Ovary (tissue), 9 donors: ENCODE measurements around the gene PGF. TPM values are rescaled to one million over a fixed set of nuclear protein-coding genes. Genes with fewer than 3 reads are reported as not detected.

Source experiments
- DNase-seq, 5 donors: peaks; one replicate each; pipeline ENCODE4 v3.0.0-alpha.2; 2019 to 2020
- H3K27ac ChIP-seq, 2 donors: fragments of 200-600 bp; one replicate each; pipeline versions ENCODE4 v1.5.1 to v1.8.0; 2019 to 2022
- H3K27me3 ChIP-seq: fragments of 200-600 bp; one replicate; pipeline ENCODE4 v1.8.0; 2022
- H3K36me3 ChIP-seq: fragments of 200-600 bp; sonication (generic); one replicate; pipeline ENCODE4 v1.5.1; 2019
- H3K4me1 ChIP-seq: one replicate; pipeline ENCODE4 v1.8.1; 2013; ENCODE audit warnings: mild to moderate bottlenecking, moderate library complexity; ENCODE audit not compliant: insufficient read depth
- H3K4me3 ChIP-seq: fragments of 200-600 bp; sonication (generic); one replicate; pipeline ENCODE4 v1.5.1; 2017
- H3K9me3 ChIP-seq, 2 donors: fragments of 200-600 bp in 1 of 2; sonication (generic) in 1 of 2; one replicate each; pipeline versions ENCODE4 v1.5.1 to v1.8.1; 2013 to 2019; ENCODE audit warnings: mild to moderate bottlenecking in 1 of 2, moderate library complexity in 1 of 2
- EP300 ChIP-seq: sonication (generic); formaldehyde crosslinking; IDR thresholded peaks from one replicate; pipeline ENCODE4 v1.6.1; 2017; ENCODE audit warnings: antibody characterized with exemption
- POLR2A ChIP-seq: fragments of 450-650 bp; IDR thresholded peaks from one replicate; pipeline ENCODE4 v1.6.1; 2017; ENCODE audit warnings: antibody characterized with exemption, mild to moderate bottlenecking, moderate library complexity
- WGBS, 3 donors: extraction: QIAGEN DNeasy Blood & Tissue Kit in 1 of 3; methylation state at CpG; one replicate each; pipeline versions ENCODE4 v1.1.5 to v1.1.7; 2013 to 2017; 5-methylcytosine and 5-hydroxymethylcytosine counted together
- intact Hi-C, 4 donors: fragments of 100-400 bp; cut with DNase I; formaldehyde crosslinking; loops; one replicate each; pipeline versions ENCODE4 v1.11.0 to v1.15.1; 2022 to 2023
- polyA plus RNA-seq, 2 donors: library from polyadenylated mRNA; stranded (reverse); fragments of 200-250 nt in 1 of 2; fragments of 350-450 nt in 1 of 2; fragmentation: Illumina TruSeq in 1 of 2; extraction: RNeasy Lipid Tissue Mini Kit (QIAGEN cat#74804) in 1 of 2; gene quantifications; one replicate each; pipeline ENCODE4 v1.2.3, GENCODE V29; 2013 to 2014
- total RNA-seq, 7 donors: library from RNA; depleted of rRNA in 2 of 7; stranded (reverse); fragments of >200 nt in 2 of 7; fragmentation: NEBNext Ultra II Directional in 3 of 7; extraction: Animal tissue kit (Norgen Biotek cat#: 25700) in 3 of 7; gene quantifications; one replicate each; pipeline versions ENCODE4 v1.1.0 to v1.2.4, GENCODE V29; 2016 to 2023
- TF ChIP-seq, protein P1 (sequence below), 3 donors: fragments of 450-650 bp in 2 of 3; fragments of 200-600 bp in 1 of 3; IDR thresholded peaks; one replicate each; pipeline versions ENCODE4 v1.5.1 to v1.8.0; 2016 to 2022; ENCODE audit warnings: antibody characterized with exemption in 3 of 3, mild to moderate bottlenecking in 1 of 3
- donor health status: DM: no; HTN: no; CAD: no; lungs with moderate emphysema.
- donor health status: DM: no; HTN: no; CAD: no.
- donor health status: Bipolar disorder and iron deficiency.
- donor health status: DM: yes; HTN: yes; CAD: no.
- donor health status: DM: no; HTN: no; CAD: no.
- donor health status: DM: yes; HTN: yes; CAD: no.

Gene PGF
- total and polyA plus RNA-seq, 9 donors: 1.8 to 14.0 (median 4.2) TPM; not detected in 1

DNA sequence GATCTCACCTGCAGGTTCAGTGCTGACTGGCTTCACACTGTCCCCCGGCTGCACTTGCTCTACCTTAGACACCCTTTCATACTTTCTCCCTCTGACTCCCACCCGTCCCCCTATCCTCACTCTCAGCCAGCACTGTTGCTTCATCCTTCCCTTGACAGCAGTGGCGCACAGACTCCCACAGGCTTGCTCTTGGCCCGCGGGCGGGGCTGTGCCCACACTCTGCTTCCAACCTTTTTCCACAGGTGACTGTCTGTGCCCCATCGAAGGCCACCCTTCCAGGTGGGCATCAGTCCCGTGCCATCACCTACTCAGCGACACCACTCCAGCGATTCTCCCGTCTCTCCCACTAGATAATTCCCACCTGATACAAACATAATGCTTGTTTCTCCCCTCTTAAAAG lies 31.3 kb downstream of the PGF start:
- Histone ChIP-seq H3K4me1 (no peaks in the 10 kb centered on the region), H3K27me3 (no peaks in the 10 kb centered on the region), H3K27ac (no peak overlapping the region), H3K4me3 (no peak overlapping the region), H3K36me3 (no peaks in the 10 kb centered on the region), H3K9me3 (no peaks in the 10 kb centered on the region)
- intact Hi-C loops: no loop called here
- TF ChIP-seq POLR2A: no peak
- TF ChIP-seq EP300: no peak
- TF ChIP-seq, protein P1, sequence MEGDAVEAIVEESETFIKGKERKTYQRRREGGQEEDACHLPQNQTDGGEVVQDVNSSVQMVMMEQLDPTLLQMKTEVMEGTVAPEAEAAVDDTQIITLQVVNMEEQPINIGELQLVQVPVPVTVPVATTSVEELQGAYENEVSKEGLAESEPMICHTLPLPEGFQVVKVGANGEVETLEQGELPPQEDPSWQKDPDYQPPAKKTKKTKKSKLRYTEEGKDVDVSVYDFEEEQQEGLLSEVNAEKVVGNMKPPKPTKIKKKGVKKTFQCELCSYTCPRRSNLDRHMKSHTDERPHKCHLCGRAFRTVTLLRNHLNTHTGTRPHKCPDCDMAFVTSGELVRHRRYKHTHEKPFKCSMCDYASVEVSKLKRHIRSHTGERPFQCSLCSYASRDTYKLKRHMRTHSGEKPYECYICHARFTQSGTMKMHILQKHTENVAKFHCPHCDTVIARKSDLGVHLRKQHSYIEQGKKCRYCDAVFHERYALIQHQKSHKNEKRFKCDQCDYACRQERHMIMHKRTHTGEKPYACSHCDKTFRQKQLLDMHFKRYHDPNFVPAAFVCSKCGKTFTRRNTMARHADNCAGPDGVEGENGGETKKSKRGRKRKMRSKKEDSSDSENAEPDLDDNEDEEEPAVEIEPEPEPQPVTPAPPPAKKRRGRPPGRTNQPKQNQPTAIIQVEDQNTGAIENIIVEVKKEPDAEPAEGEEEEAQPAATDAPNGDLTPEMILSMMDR (IDR thresholded peaks at IDR 0.05): no peak
- 79 to 83% (median 81%) methylated on average over 11 of the region's 11 CpGs for WGBS, 3 donors
- no peak for DNase-seq

- Histone ChIP-seq H3K27me3 (no peaks in the 10 kb centered on the region), H3K9me3 (no peaks in the 10 kb centered on the region), H3K36me3 (no peaks in the 10 kb centered on the region), H3K27ac (peak within 1 kb of the TSS in 1 of 2 donors; percentile 17), H3K4me3 (peak within 1 kb of the TSS; percentile 51), H3K4me1 (peaks cover 3% of the 10 kb centered on the region)
- DNase-seq: peak; percentile 58 to 84 (median 74)
- intact Hi-C loops: no loop called here
- 4 to 7% (median 5%) methylated on average over 28 to 51 of the region's 51 CpGs for WGBS, 3 donors
- TF ChIP-seq, protein P1 (IDR thresholded peaks at IDR 0.05): no peak
- TF ChIP-seq POLR2A: no peak
- no peak for TF ChIP-seq EP300
Observed at GRCh38 chr14:74922752-74923401, 32.5 kb downstream of the PGF start, which contains the start of gene RPS6KL1. Gene RPS6KL1 (minus strand): TSS chr14:74923260. CDS start chr14:74921541, 1,719 bp downstream.

DNA sequence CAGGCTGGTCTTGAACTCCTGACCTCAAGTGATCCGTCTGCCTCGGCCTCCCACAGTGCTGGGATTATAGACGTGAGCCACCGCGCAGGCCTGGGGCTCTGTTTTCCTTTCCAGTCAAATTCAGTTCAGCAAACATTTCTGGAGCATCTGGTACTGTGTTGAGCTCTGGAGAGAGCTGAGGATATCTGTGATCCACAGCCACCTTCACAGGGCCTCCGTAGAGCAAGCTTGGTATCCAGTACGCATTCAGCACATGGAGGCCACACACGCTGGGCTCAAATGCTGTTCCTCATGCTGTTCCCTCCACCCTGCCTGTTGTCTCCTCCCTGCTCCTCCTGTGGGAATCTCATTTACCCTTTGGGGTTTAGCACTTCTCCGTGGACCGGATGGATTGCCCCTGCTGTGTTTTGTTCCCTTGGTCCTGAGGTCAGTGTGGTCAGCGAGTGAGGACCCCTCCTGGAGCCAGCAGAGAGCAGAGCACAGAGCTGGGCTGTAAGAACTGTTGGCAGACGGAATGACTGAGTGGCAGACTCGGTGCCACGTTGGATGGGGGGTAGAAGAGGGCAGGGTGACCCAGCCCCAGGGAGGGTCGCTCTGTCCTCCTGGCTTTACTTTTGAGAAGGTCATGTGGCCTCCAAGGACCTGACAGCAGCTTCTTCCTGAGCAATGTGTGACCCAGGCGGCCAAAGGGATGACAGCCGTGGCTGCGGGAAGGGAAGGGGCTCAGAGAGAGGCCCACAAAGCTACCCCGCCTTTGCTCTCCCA lies 33.2 kb downstream of the PGF start:
- H3K27ac ChIP-seq: no peak overlapping the region
- H3K36me3 ChIP-seq: no peaks in the 10 kb centered on the region
- peaks cover 4% of the 10 kb centered on the region for H3K4me1 ChIP-seq
- intact Hi-C loops: no loop called here
- WGBS, 3 donors: 68 to 83% (median 70%) methylated on average over 16 to 19 of the region's 19 CpGs
- H3K4me3 ChIP-seq: peak overlapping the region; percentile 51
- H3K9me3 ChIP-seq: no peaks in the 10 kb centered on the region
- no peak for DNase-seq
- no peaks in the 10 kb centered on the region for H3K27me3 ChIP-seq
- no peak for TF ChIP-seq POLR2A
- TF ChIP-seq, protein P1 (IDR thresholded peaks at IDR 0.05): no peak
- no peak for TF ChIP-seq EP300

GRCh38 chr14:74921053-74921620 lies 34.3 kb downstream of the PGF start:
- Histone ChIP-seq H3K27me3 (no peaks in the 10 kb centered on the region), H3K4me1 (peaks cover 4% of the 10 kb centered on the region), H3K9me3 (no peaks in the 10 kb centered on the region), H3K27ac (no peak overlapping the region), H3K4me3 (no peak overlapping the region), H3K36me3 (no peaks in the 10 kb centered on the region)
- intact Hi-C loops: no loop called here
- 90 to 93% (median 91%) methylated on average over 19 of the region's 19 CpGs for WGBS, 3 donors
- DNase-seq: no peak
- TF ChIP-seq POLR2A (no peak), EP300 (no peak)
- TF ChIP-seq, protein P1 (IDR thresholded peaks at IDR 0.05): no peak
